Transverse colon (tissue), 4 donors: ENCODE data around the gene ASTL. TPM values are rescaled to one million over a fixed set of nuclear protein-coding genes. Genes with fewer than 3 reads are reported as not detected.

Experiments
- DNase-seq: peaks from one replicate; pipeline ENCODE4 v3.0.0-alpha.2; 2019
- H3K27ac ChIP-seq, 4 donors: fragments of 200-600 bp; sonication (generic); 2 replicates each; pipeline ENCODE4 v1.5.1; 2016 to 2018; ENCODE audit warnings: inconsistent platforms in 4 of 4
- H3K27me3 ChIP-seq: fragments of 200-600 bp; sonication (generic); 2 replicates; pipeline ENCODE4 v1.5.1; 2017; ENCODE audit warnings: inconsistent platforms
- H3K36me3 ChIP-seq, 4 donors: fragments of 200-600 bp; sonication (generic); 2 replicates each; pipeline ENCODE4 v1.5.1; 2017 to 2019; ENCODE audit warnings: inconsistent platforms in 4 of 4
- H3K4me1 ChIP-seq, 4 donors: fragments of 200-600 bp; sonication (generic); 2 replicates each; pipeline ENCODE4 v1.5.1; 2017 to 2020; ENCODE audit warnings: inconsistent platforms in 4 of 4
- H3K4me3 ChIP-seq, 4 donors: fragments of 200-600 bp; sonication (generic); 1 replicate in 1 of 4; 2 replicates in 3 of 4; pipeline versions ENCODE4 v1.5.1 to v1.6.1; 2017 to 2019; ENCODE audit warnings: inconsistent platforms in 4 of 4
- H3K9me3 ChIP-seq, 2 donors: fragments of 200-600 bp; sonication (generic); 2 replicates each; pipeline ENCODE4 v1.5.1; 2017 to 2019; ENCODE audit warnings: inconsistent platforms in 2 of 2
- EP300 ChIP-seq: sonication (generic); formaldehyde crosslinking; IDR thresholded peaks from one replicate; pipeline ENCODE4 v1.6.1; 2017; ENCODE audit warnings: antibody characterized with exemption, low read depth
- POLR2A ChIP-seq: fragments of 450-650 bp; IDR thresholded peaks from one replicate; pipeline ENCODE4 v1.6.1; 2016; ENCODE audit warnings: antibody characterized with exemption, mild to moderate bottlenecking, moderate library complexity
- POLR2AphosphoS5 ChIP-seq, 3 donors: sonication (generic); formaldehyde crosslinking; IDR thresholded peaks; one replicate each; pipeline ENCODE4 v1.6.1; 2016; ENCODE audit warnings: antibody characterized with exemption in 3 of 3
- WGBS, 2 donors: methylation state at CpG; one replicate each; pipeline ENCODE4 v1.1.5; 2018; ENCODE audit warnings: low coverage in 1 of 2; 5-methylcytosine and 5-hydroxymethylcytosine counted together
- in situ Hi-C, 4 donors: fragments of 200-750 bp; cut with MboI; loops; one replicate each; pipeline versions ENCODE4 v1.15.0 to v1.15.1; 2017; ENCODE audit warnings: low sequenced_read_pairs in 3 of 4, low pct_ligation_motif_present in 1 of 4, low pct_unique_long_range_greater_than_20kb in 1 of 4
- intact Hi-C: fragments of 100-400 bp; cut with DNase I; formaldehyde crosslinking; loops from one replicate; pipeline ENCODE4 v1.15.1; 2023; ENCODE audit warnings: low total_unique reads
- total RNA-seq, 4 donors: library from RNA; depleted of rRNA; stranded (reverse); fragments of >200 nt; gene quantifications; one replicate each; pipeline ENCODE4 v1.1.0, GENCODE V29; 2016
- TF ChIP-seq, protein P1 (sequence below), 5 experiments: fragments of 200-600 bp in 3 of 5; fragments of 450-650 bp in 2 of 5; sonication (generic) in 3 of 5; IDR thresholded peaks; 1 replicate in 2 of 5; 2 replicates in 3 of 5; pipeline ENCODE4 v1.5.1; 2016 to 2017; ENCODE audit warnings: antibody characterized with exemption in 5 of 5, inconsistent platforms in 3 of 5, mild to moderate bottlenecking in 2 of 5, moderate library complexity in 1 of 5

ASTL gene
- total RNA-seq, 4 donors from 2014 or later, result 0.95 TPM; not detected in 3

DNA sequence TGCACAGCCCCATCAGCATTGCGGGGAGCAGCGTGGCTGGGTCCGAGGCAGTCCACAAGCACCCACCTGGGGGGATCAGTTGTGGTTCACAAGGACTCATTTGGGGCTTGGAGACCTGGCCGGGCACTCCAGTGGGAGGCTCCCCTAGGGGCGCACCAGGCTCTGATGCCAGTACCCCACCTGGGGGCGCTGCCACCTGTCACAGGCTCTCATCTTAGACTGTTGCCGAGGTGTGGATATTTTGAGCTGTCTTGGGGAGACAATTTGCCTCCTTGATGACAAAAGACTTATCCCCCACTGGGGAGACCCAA, 25.0 kb downstream of the ASTL start:
- TF ChIP-seq POLR2A (no peak), POLR2AphosphoS5 (IDR thresholded peaks at IDR 0.05) (no peak), EP300 (no peak)
- TF ChIP-seq, protein P1, sequence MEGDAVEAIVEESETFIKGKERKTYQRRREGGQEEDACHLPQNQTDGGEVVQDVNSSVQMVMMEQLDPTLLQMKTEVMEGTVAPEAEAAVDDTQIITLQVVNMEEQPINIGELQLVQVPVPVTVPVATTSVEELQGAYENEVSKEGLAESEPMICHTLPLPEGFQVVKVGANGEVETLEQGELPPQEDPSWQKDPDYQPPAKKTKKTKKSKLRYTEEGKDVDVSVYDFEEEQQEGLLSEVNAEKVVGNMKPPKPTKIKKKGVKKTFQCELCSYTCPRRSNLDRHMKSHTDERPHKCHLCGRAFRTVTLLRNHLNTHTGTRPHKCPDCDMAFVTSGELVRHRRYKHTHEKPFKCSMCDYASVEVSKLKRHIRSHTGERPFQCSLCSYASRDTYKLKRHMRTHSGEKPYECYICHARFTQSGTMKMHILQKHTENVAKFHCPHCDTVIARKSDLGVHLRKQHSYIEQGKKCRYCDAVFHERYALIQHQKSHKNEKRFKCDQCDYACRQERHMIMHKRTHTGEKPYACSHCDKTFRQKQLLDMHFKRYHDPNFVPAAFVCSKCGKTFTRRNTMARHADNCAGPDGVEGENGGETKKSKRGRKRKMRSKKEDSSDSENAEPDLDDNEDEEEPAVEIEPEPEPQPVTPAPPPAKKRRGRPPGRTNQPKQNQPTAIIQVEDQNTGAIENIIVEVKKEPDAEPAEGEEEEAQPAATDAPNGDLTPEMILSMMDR (IDR thresholded peaks at IDR 0.05), result no peak
- intact Hi-C loops, result no loop called here
- H3K27me3 ChIP-seq, result peaks cover 27% of the 10 kb centered on the region
- no peak for DNase-seq
- peaks cover 0 to 22% (median 13%) of the 10 kb centered on the region in 4 donors for H3K4me1 ChIP-seq
- H3K27ac ChIP-seq, result no peak overlapping the region
- no peaks in the 10 kb centered on the region for H3K36me3 ChIP-seq
- in situ Hi-C loops, result loop anchor here in 3 of 4 donors (25.0 kb wide), 1 partner anchor 101 kb away; no protein-coding TSS in a partner anchor
- H3K4me3 ChIP-seq, result no peak overlapping the region
- 80 to 94% methylated on average over 1 to 3 of the region's 7 CpGs for WGBS, 2 donors
- H3K9me3 ChIP-seq, result no peaks in the 10 kb centered on the region

DNA sequence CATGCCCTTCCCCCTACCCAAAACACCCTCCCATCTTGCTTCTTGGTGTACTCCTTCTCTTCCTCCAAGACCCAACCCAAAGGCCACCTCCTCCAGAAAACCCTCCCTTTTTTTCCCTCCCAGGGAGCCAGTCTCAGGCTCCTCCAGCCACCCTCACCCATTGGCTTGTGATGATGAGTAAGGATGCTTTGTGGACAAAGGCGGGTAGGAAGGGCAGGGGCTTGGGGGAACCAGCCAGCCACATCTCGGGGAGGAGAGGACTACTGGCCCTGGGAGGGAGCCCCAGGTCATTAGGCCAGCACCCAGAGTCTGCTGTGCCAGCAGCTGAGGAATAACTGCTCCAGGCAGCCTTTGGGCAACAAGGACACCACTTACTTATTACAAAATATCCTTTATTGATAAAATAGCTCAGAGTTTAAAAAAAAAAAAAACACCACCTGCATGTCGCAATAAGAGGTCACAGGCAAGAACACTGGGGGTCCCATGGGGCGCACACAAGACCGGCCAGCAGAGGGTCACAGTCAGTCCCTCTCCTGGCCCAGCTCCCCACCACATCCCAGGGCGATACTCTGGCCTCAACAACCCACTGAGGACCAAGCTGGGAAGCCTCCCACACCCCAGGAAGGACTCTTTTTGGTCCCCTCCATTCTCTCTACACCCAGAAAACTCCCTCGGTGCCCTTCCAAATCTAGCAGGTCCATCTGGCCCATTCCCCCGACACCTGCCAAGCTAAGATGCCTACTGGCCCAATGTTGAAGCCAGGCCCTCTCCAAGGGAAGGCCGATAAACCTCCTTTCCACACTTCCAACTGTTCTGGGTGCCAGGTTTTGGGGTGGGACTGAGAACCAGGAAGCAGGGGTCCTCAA, 25.6 kb downstream of the ASTL start:
- 62 to 88% methylated on average over 3 to 9 of the region's 9 CpGs for WGBS, 2 donors
- intact Hi-C loops, result no loop called here
- peaks cover 0 to 22% (median 13%) of the 10 kb centered on the region in 4 donors for H3K4me1 ChIP-seq
- H3K36me3 ChIP-seq, result no peaks in the 10 kb centered on the region
- TF ChIP-seq EP300 (no peak), POLR2A (no peak), POLR2AphosphoS5 (IDR thresholded peaks at IDR 0.05) (no peak)
- TF ChIP-seq, protein P1 (IDR thresholded peaks at IDR 0.05), result no peak
- H3K27ac ChIP-seq, result no peak overlapping the region
- H3K9me3 ChIP-seq, result no peaks in the 10 kb centered on the region
- in situ Hi-C loops, result loop anchor here in 3 of 4 donors (25.0 kb wide), 1 partner anchor 100 kb away; no protein-coding TSS in a partner anchor
- no peak overlapping the region for H3K4me3 ChIP-seq
- peaks cover 21% of the 10 kb centered on the region for H3K27me3 ChIP-seq
- no peak for DNase-seq

DNA sequence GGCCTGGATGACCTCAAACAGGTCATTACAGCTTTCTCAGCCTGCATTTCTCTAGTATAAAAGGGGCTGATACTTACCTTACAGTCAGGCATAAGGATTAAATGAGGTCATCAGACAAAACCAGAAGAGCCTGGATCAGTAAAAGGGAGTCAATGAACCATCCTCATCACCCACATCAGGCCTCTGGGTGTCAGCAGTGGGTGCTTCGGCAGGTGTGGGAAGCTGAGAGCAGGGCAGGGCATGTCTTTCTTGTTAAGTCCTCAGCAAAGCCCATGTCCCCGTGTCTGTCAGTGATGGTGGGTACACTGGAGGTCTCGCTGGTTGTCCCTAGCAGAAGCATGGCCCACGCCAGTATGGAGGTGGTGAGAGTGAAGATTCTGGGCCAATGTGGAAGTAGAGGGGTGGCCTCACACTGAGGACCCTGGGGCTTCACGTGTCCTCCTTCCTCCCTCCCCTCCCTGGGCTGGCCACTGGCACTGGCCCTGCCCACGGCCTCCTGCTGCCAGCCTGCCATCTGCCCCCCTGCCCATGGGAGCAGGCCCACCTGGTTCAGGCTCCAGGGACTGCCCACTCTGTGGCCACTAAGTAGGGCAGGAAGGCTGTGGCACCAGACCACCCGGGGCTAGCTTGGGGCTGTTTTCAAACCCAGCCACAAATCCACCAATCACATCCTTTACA, 26.3 kb downstream of the ASTL start:
- intact Hi-C loops, result no loop called here
- 77% methylated on average over 7 of the region's 7 CpGs; no CpG with 5 or more reads in 1 of the 2 donors for WGBS, 2 donors
- Histone ChIP-seq H3K27ac (no peak overlapping the region), H3K27me3 (peaks cover 15% of the 10 kb centered on the region), H3K9me3 (no peaks in the 10 kb centered on the region), H3K4me3 (no peak overlapping the region), H3K36me3 (no peaks in the 10 kb centered on the region), H3K4me1 (peaks cover 0 to 16% (median 7%) of the 10 kb centered on the region in 4 donors)
- no peak for DNase-seq
- no peak for TF ChIP-seq POLR2AphosphoS5 (IDR thresholded peaks at IDR 0.05)
- TF ChIP-seq EP300, result no peak
- TF ChIP-seq, protein P1 (IDR thresholded peaks at IDR 0.05), result no peak
- TF ChIP-seq POLR2A, result no peak
- in situ Hi-C loops, result loop anchor here in 3 of 4 donors (25.0 kb wide), 1 partner anchor 100 kb away; no protein-coding TSS in a partner anchor

DNA sequence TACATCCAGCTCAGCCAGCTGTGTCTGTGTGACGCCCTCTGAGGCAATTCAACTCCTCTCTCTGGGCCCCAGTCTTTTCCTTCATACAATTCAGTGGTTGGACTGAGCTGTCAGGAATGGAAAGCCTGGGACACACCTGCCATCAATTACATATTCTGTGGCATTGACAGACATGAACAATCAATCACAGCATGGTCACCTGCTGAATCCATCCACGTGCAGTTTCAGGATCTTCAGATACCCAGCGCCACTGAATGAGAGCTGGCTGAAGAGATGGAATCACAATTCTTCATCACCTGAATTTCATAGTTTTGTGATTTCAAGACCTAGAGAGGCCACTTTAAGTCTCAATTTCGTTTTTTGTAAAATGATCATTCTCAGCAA, 27.1 kb downstream of the ASTL start:
- no peak for DNase-seq
- Histone ChIP-seq H3K36me3 (no peaks in the 10 kb centered on the region), H3K4me1 (peaks cover 0 to 12% (median 3%) of the 10 kb centered on the region in 4 donors), H3K27ac (no peak overlapping the region), H3K9me3 (no peaks in the 10 kb centered on the region), H3K4me3 (no peak overlapping the region), H3K27me3 (peaks cover 10% of the 10 kb centered on the region)
- WGBS, 2 donors, result 57 to 74% methylated on average over 1 to 4 of the region's 4 CpGs
- intact Hi-C loops, result no loop called here
- no peak for TF ChIP-seq POLR2AphosphoS5 (IDR thresholded peaks at IDR 0.05)
- TF ChIP-seq POLR2A, result no peak
- no peak for TF ChIP-seq EP300
- TF ChIP-seq, protein P1 (IDR thresholded peaks at IDR 0.05), result no peak
- in situ Hi-C loops, result loop anchor here in 3 of 4 donors (25.0 kb wide), 1 partner anchor 99 kb away; no protein-coding TSS in a partner anchor
